ENCODE measurements around the gene PGBD1. TPM values are rescaled to one million over a fixed set of nuclear protein-coding genes. Genes with fewer than 3 reads are reported as not detected.
A peak's percentile ranks its signal among the peaks of the same experiment; 100 is the strongest.

The PGBD1 gene
- total and polyA plus RNA-seq, 2 of the 13 experiments (the other 11 are each of a cell fraction or from before 2014, with no cell fraction given), result 3.6 to 6.9 TPM

DNA sequence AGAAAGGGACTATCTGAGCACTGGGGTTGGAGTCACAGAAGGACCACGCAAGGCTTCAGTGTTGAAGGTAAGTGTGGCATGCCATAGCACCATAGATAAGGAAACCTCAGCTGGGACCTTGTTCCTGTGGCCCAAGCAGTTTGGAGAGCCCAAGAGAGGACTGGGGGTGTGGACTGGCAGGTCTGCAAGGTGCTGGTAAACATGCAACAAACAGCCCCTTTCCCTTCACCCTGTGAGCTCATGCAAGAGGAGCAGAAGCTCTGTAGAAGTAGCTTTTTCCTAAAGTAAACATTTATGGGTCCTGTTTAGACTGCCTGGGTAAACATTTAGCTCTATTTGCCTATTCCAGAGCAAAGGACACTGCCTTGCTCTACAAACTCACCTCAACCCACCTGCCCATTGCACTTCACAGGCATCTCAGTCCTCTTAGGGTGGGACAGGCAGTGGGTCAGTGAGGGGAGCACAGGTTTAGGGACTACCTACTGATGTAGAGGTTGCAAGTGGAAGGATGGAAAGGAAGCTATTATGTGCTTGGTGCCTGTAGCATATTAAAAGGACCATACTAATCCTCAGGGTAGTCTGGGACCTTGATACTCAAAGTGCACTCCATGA is 42.5 kb downstream of the PGBD1 start (continued):
- TF ChIP-seq ZNF264 (CRISPR knock-in tag; IDR thresholded peaks at IDR 0.05) (peak; percentile 71; the same call in 1 of the 2 replicates), PREB (CRISPR knock-in tag; IDR thresholded peaks at IDR 0.05) (no peak), ZNF615 (CRISPR knock-in tag; IDR thresholded peaks at IDR 0.05; ENCODE audit: borderline replicate concordance) (no peak), PBX2 (CRISPR knock-in tag; IDR thresholded peaks at IDR 0.05) (no peak), NFKBIZ (CRISPR knock-in tag; IDR thresholded peaks at IDR 0.05) (peak; percentile 70; the same call in 1 of the 2 replicates), THAP7 (CRISPR knock-in tag; IDR thresholded peaks at IDR 0.05) (no peak), ZFP36 (IDR thresholded peaks at IDR 0.05; ENCODE audit: borderline replicate concordance, low read depth, low read length, partially characterized antibody) (no peak), ZNF496 (CRISPR knock-in tag; IDR thresholded peaks at IDR 0.05; ENCODE audit: insufficient replicate concordance) (no peak), ZC3H4 (CRISPR knock-in tag; IDR thresholded peaks at IDR 0.05; ENCODE audit: borderline replicate concordance) (no peak), ZNF44 (CRISPR knock-in tag; IDR thresholded peaks at IDR 0.05) (0 out of 2 replicates have a peak, but pooled peaks have one; percentile 43), ELF1 (CRISPR knock-in tag; IDR thresholded peaks at IDR 0.05) (peak; percentile 11; the same call in 1 of the 2 replicates), ZNF354B (CRISPR knock-in tag; IDR thresholded peaks at IDR 0.05) (no peak), HNF1A (IDR thresholded peaks at IDR 0.05; ENCODE audit: low read depth) (no peak), HNF1A (CRISPR knock-in tag; IDR thresholded peaks at IDR 0.05; ENCODE audit: borderline replicate concordance) (no peak), ZNF737 (CRISPR knock-in tag; IDR thresholded peaks at IDR 0.05; ENCODE audit: borderline replicate concordance) (peak; percentile 72; the same call in 1 of the 2 replicates), ISL2 (CRISPR knock-in tag; IDR thresholded peaks at IDR 0.05) (peak; percentile 66; the same call in 1 of the 2 replicates), KLF15 (CRISPR knock-in tag; IDR thresholded peaks at IDR 0.05; ENCODE audit: borderline replicate concordance) (no peak), NR2F6 (IDR thresholded peaks at IDR 0.05) (no peak), NR2F6 (CRISPR knock-in tag; IDR thresholded peaks at IDR 0.05) (0 out of 2 replicates have a peak, but pooled peaks have one; percentile 8), SAP130 (CRISPR knock-in tag; IDR thresholded peaks at IDR 0.05; ENCODE audit: low read depth) (peak; percentile 64), ZNF772 (CRISPR knock-in tag; IDR thresholded peaks at IDR 0.05) (peak; percentile 90)
- TF ChIP-seq, protein P1, sequence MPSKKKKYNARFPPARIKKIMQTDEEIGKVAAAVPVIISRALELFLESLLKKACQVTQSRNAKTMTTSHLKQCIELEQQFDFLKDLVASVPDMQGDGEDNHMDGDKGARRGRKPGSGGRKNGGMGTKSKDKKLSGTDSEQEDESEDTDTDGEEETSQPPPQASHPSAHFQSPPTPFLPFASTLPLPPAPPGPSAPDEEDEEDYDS (CRISPR knock-in tag; IDR thresholded peaks at IDR 0.05), result no peak
- TF ChIP-seq, protein P2, sequence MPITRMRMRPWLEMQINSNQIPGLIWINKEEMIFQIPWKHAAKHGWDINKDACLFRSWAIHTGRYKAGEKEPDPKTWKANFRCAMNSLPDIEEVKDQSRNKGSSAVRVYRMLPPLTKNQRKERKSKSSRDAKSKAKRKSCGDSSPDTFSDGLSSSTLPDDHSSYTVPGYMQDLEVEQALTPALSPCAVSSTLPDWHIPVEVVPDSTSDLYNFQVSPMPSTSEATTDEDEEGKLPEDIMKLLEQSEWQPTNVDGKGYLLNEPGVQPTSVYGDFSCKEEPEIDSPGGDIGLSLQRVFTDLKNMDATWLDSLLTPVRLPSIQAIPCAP (CRISPR knock-in tag; IDR thresholded peaks at IDR 0.05; ENCODE audit: low read depth), result no peak

Data from HepG2 (cell line).